HEK293T (cell line): ENCODE results near the gene ITGAV.

Source experiments
- FOXA1 ChIP-seq: fragments of 450-650 bp; IDR thresholded peaks from 2 replicates; pipeline ENCODE4 v1.6.1; 2016; ENCODE audit warnings: mild to moderate bottlenecking
- FOXM1 ChIP-seq: fragments of 450-650 bp; IDR thresholded peaks from 2 replicates; pipeline ENCODE4 v1.6.1; 2017; ENCODE audit warnings: mild to moderate bottlenecking, borderline replicate concordance
- L3MBTL2 ChIP-seq: fragments of 450-650 bp; conservative IDR thresholded peaks from 2 replicates; pipeline ENCODE4 v1.6.1; 2016; ENCODE audit warnings: mild to moderate bottlenecking
- SP1 ChIP-seq: fragments of 450-650 bp; IDR thresholded peaks from 2 replicates; pipeline ENCODE4 v1.6.1; 2017

GRCh38 chr2:186576614-186577013 lies 13.2 kb upstream of the ITGAV start:
- TF ChIP-seq FOXM1 (no peak), SP1 (no peak), FOXA1 (no peak), L3MBTL2 (no peak)
